GM12872 (cell line): ENCODE results near the gene COX4I2.

Source experiments
- TF ChIP-seq, protein P1 (sequence below): IDR thresholded peaks from 3 replicates; pipeline ENCODE4 v1.5.1; 2011; ENCODE audit warnings: low read depth, mild to moderate bottlenecking, low read length, moderate library complexity; ENCODE audit not compliant: insufficient read depth

The COX4I2 gene

DNA sequence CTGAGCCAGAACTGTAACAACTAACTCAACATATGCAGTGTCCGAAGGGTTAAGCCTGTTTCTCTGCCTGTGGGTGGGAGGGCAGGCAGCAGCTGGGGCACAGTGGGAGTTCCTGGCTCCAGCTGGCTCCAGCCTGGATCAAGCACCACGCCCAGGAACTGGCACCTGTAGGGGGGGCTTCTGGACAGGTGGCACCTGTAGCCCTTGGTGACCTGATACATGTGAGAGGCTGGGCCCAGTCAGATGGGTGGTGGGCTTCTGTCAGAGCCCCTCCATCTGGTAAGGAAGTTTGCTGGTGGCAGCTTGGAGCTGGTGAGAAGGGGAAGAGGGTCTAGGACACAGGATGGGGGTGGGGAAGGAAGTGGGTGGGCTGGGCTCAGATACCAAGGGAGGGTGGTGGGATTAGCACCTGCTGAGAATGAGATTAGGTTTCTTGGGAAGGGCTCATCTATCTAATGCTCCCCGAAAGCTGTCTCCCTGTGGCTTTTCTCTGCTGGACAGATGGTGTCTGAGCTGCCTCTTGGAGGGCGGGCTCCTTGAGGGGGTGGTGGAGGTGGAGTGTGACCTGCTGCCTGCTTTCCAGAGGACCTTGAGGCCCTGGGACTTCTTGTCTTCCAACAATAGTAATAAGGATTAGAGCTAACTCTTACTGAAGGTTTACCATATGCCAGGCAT is 56.4 kb downstream of the COX4I2 start:
- TF ChIP-seq, protein P1, sequence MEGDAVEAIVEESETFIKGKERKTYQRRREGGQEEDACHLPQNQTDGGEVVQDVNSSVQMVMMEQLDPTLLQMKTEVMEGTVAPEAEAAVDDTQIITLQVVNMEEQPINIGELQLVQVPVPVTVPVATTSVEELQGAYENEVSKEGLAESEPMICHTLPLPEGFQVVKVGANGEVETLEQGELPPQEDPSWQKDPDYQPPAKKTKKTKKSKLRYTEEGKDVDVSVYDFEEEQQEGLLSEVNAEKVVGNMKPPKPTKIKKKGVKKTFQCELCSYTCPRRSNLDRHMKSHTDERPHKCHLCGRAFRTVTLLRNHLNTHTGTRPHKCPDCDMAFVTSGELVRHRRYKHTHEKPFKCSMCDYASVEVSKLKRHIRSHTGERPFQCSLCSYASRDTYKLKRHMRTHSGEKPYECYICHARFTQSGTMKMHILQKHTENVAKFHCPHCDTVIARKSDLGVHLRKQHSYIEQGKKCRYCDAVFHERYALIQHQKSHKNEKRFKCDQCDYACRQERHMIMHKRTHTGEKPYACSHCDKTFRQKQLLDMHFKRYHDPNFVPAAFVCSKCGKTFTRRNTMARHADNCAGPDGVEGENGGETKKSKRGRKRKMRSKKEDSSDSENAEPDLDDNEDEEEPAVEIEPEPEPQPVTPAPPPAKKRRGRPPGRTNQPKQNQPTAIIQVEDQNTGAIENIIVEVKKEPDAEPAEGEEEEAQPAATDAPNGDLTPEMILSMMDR: no peak
